Activated B cell treated with CpG ODN at 0.5 μM for 24 hours (primary cell): ENCODE results near the gene PPP1R12B. TPM values are rescaled to one million over a fixed set of nuclear protein-coding genes. Genes with fewer than 3 reads are reported as not detected.
"Not testable (repeated sequence)": the region's sequence is repeated elsewhere in the genome, so short reads cannot be mapped to it uniquely, and the experiment has no call there.

Source experiments
- ATAC-seq: fragments of 200-7000 bp; cut with Tn5 transposase; one replicate; pipeline ENCODE4 v1.10.0; 2021; ENCODE audit warnings: low read depth, mild to moderate bottlenecking, moderate library complexity
- CTCF ChIA-PET: fragments of 350-600 bp; sonication (Branson Sonifier 250); formaldehyde crosslinking; loops from one replicate; lab custom pipeline; 2021; ENCODE audit warnings: antibody characterized with exemption; lab: Charles Lee
- POLR2A ChIA-PET: fragments of 350-600 bp; sonication (Branson Sonifier 250); formaldehyde crosslinking; loops from one replicate; lab custom pipeline; 2021; ENCODE audit warnings: antibody characterized with exemption; lab: Charles Lee
- DNase-seq: peaks from one replicate; pipeline ENCODE4 v3.0.0; 2022
- H3K27ac Mint-ChIP-seq: one replicate; pipeline ENCODE4 v1.8.0; 2020; ENCODE audit warnings: mixed read lengths
- H3K27me3 Mint-ChIP-seq: one replicate; pipeline ENCODE4 v1.8.0; 2021; ENCODE audit warnings: mixed read lengths
- H3K36me3 Mint-ChIP-seq: one replicate; pipeline ENCODE4 v1.8.0; 2021; ENCODE audit warnings: low read depth, mixed read lengths
- H3K4me1 Mint-ChIP-seq: one replicate; pipeline ENCODE4 v1.8.0; 2021; ENCODE audit warnings: mixed read lengths
- H3K4me3 Mint-ChIP-seq: one replicate; pipeline ENCODE4 v1.8.0; 2020; ENCODE audit warnings: mild to moderate bottlenecking, mixed read lengths
- H3K9me3 Mint-ChIP-seq: one replicate; pipeline ENCODE4 v1.8.0; 2020; ENCODE audit warnings: mixed read lengths
- CTCF ChIP-seq: fragments of 200-600 bp; IDR thresholded peaks from one replicate; pipeline ENCODE4 v1.8.0; 2022; ENCODE audit warnings: antibody characterized with exemption, mild to moderate bottlenecking
- intact Hi-C: fragments of 100-400 bp; cut with micrococcal nuclease; formaldehyde crosslinking; loops from one replicate; pipeline ENCODE4 v1.15.1; 2024
- total RNA-seq: library from RNA; stranded (reverse); gene quantifications from 2 replicates; pipeline ENCODE4 v1.2.3, GENCODE V29; 2022

PPP1R12B gene
- total RNA-seq, 1 donor from 2014 or later: 25.7 TPM

DNA sequence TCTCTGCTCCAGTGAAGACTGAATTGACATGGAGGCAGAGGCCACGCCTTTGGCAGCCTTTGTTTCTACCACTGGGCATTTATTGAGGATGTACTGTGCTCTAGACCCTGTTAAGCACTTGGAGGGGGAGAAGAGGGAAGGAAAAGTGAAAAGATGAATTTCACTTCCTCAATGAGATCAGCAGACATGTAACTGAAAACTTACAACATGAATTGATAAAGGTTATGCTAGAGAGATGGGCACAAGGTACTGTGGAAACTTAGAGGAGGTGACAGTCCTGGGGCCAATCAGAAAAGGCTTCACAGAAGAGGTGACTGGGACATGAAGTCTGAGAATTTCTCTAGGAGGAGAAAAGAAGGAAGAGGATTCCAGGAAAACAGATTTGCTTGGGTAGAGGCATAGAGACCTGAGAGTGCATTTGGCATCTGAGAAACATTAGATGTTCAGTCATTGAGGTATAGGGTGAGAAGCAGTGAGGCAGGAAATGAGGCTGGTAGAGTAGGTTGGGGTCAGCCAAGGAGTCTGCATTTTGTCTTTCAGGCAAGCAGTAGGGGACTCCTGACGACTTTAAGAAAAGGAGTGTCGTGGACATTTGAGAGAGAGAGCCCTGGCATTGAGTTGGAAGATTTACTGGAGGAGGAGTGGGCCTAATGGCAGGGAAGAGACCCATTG lies 248.7 kb downstream of the PPP1R12B start:
- intact Hi-C loops: no loop called here
- H3K9me3 Mint-ChIP-seq: no peaks in the 10 kb centered on the region
- ChIA-PET CTCF (no interaction called here), POLR2A (no interaction called here)
- no peak overlapping the region for H3K4me3 Mint-ChIP-seq
- TF ChIP-seq CTCF: no peak
- ATAC-seq (peak; percentile 25), DNase-seq (no peak)
- peaks cover 2% of the 10 kb centered on the region for H3K36me3 Mint-ChIP-seq
- H3K27me3 Mint-ChIP-seq: peaks cover 2% of the 10 kb centered on the region
- no peak overlapping the region for H3K27ac Mint-ChIP-seq
- peaks cover 22% of the 10 kb centered on the region for H3K4me1 Mint-ChIP-seq

DNA sequence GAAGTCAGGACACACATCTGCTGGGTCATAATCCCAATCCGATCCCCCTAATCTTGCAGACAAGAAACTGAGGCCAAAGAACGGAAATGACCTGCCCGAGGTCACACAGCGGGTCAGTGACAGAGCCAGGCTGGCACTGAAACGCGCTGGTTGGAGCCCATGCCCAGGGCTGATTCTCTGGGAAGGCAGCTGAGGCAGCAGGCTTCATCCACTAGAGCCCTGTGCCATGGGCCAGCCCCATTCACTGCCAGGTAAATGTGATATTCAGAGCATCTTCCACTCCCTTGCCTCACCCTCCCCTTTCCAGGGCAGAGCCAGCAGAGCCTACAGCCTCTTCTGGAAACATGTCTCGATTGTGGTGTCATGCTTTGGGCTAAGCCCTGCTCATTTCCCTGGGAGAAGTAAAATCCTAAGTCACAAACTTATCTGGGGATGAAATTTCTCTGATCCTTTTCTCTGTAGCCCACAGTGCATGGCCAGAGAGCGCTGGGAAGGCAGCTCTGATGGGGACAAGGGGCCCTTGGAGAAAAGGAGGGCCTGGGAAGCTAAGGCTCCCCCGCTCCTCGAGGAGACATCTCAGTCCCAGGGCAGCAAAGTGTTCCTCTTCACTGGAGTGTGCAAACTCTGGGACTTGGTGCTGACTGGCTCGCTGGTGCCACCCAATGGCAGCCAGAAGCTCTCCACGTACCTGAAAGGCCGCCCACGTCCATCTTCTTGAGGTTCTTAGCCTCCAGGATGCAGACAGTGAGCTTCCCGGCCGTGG lies 251.4 kb downstream of the PPP1R12B start:
- Mint-ChIP-seq H3K4me1 (peaks cover 22% of the 10 kb centered on the region), H3K4me3 (no peak overlapping the region), H3K9me3 (no peaks in the 10 kb centered on the region), H3K27ac (no peak overlapping the region), H3K36me3 (no peaks in the 10 kb centered on the region), H3K27me3 (peaks cover 2% of the 10 kb centered on the region)
- peak; percentile 54 for ATAC-seq
- POLR2A ChIA-PET: no interaction called here
- CTCF ChIA-PET: interaction anchor here (0.7 to 1.3 kb wide), 4 partner anchors 14 to 136 kb away, joined by 3 to 4 read pairs (median 4); no protein-coding TSS in a partner anchor
- TF ChIP-seq CTCF: no peak
- DNase-seq: no peak
- intact Hi-C loops: no loop called here

DNA sequence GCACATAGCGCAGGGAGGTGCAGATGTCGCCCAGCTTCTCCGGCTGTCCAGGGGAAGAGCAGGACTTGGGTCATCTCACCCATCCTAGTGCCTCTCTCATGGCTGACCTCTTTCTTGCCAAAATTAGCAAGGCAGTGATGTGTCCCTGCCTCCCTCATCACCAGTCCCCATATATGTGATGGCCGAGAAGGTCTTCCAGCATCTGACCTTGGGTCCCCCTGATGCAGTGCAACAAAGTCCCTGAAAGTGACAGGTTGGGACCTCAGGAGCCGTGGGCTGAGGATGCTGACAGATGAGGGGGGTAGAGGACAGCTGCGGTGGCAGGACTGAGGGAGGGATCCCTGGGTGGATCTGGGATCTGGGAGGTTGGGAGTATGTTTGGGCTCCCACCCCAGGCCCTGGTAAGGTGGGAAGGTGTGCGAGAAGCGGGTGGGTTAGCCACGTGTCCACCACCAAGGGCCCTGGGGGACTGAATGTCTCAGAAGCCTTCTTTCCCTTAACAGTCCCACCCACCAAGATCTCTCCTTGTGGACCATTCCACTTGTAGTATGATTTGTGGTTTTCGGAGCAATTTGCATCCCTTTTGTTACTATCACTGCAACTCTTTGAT lies 252.0 kb downstream of the PPP1R12B start:
- Mint-ChIP-seq H3K27ac (no peak overlapping the region), H3K4me3 (no peak overlapping the region), H3K36me3 (no peaks in the 10 kb centered on the region), H3K4me1 (peaks cover 22% of the 10 kb centered on the region), H3K27me3 (peaks cover 2% of the 10 kb centered on the region), H3K9me3 (no peaks in the 10 kb centered on the region)
- no peak for TF ChIP-seq CTCF
- no peak for DNase-seq
- intact Hi-C loops: no loop called here
- CTCF ChIA-PET: interaction anchor here (0.7 to 1.3 kb wide), 4 partner anchors 14 to 136 kb away, joined by 3 to 4 read pairs (median 4); no protein-coding TSS in a partner anchor
- POLR2A ChIA-PET: no interaction called here
- no peak for ATAC-seq

- no peak for DNase-seq
- intact Hi-C loops: no loop called here
- CTCF ChIA-PET: interaction anchor here (1.1 kb wide), 1 partner anchor 139 kb away, joined by 3 read pairs; no protein-coding TSS in a partner anchor
- Mint-ChIP-seq H3K27ac (no peak overlapping the region), H3K36me3 (peaks cover 3% of the 10 kb centered on the region), H3K9me3 (no peaks in the 10 kb centered on the region), H3K4me1 (no peaks in the 10 kb centered on the region), H3K27me3 (no peaks in the 10 kb centered on the region), H3K4me3 (no peak overlapping the region)
- no peak for TF ChIP-seq CTCF
- ATAC-seq: no peak
- POLR2A ChIA-PET: no interaction called here
These were observed 254.9 kb downstream of the PPP1R12B start for GRCh38 chr1:202603435-202603834.

- Mint-ChIP-seq H3K27me3 (no peaks in the 10 kb centered on the region), H3K4me1 (no peaks in the 10 kb centered on the region), H3K4me3 (no peak overlapping the region), H3K27ac (no peak overlapping the region), H3K9me3 (no peaks in the 10 kb centered on the region), H3K36me3 (peaks cover 3% of the 10 kb centered on the region)
- CTCF ChIA-PET: no interaction called here
- intact Hi-C loops: no loop called here
- DNase-seq: no peak
- POLR2A ChIA-PET: no interaction called here
- no peak for TF ChIP-seq CTCF
- ATAC-seq: no peak
These were observed 257.0 kb downstream of the PPP1R12B start for GRCh38 chr1:202605515-202605914.

DNA sequence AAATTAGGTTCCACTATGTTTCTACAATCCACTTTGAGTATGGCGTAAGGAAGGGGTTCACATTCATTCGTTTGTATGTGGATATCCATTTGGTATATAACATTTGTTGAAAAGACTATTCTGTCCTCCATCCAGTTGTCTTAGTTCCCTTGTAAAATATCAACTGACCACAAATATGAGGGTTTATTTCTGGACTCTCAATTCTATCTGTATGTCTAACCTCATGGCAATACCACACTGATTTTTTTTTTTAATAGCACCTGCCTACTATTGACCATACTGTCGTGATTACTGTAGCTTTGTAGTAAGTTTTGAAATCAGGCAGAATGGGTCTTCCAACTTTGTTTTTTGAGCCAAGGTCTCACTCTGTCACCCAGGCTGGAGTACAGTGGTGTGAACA lies 263.5 kb downstream of the PPP1R12B start:
- intact Hi-C loops: loop anchor here (10.0 kb wide), 1 partner anchor 447 kb away; the partner anchor contains the start of gene PTPN7
- ATAC-seq, H3K36me3 Mint-ChIP-seq, H3K27me3 Mint-ChIP-seq, H3K4me3 Mint-ChIP-seq, H3K9me3 Mint-ChIP-seq, H3K27ac Mint-ChIP-seq, DNase-seq: not testable (repeated sequence)
- ChIA-PET CTCF (interaction anchor here (1.1 kb wide), 1 partner anchor 111 kb away, joined by 3 read pairs; no protein-coding TSS in a partner anchor), POLR2A (interaction anchor here (0.7 kb wide), 1 partner anchor 740 kb away, joined by 3 read pairs; no protein-coding TSS in a partner anchor)
- H3K4me1 Mint-ChIP-seq: peaks cover 28% of the 10 kb centered on the region
